Measurements from ENCODE around the gene LEP. TPM values are rescaled to one million over a fixed set of nuclear protein-coding genes. Genes with fewer than 3 reads are reported as not detected.

LEP gene
- total and polyA plus RNA-seq, 9 donors: 0.01 to 0.87 (median 0.15) TPM; not detected in 4

DNA sequence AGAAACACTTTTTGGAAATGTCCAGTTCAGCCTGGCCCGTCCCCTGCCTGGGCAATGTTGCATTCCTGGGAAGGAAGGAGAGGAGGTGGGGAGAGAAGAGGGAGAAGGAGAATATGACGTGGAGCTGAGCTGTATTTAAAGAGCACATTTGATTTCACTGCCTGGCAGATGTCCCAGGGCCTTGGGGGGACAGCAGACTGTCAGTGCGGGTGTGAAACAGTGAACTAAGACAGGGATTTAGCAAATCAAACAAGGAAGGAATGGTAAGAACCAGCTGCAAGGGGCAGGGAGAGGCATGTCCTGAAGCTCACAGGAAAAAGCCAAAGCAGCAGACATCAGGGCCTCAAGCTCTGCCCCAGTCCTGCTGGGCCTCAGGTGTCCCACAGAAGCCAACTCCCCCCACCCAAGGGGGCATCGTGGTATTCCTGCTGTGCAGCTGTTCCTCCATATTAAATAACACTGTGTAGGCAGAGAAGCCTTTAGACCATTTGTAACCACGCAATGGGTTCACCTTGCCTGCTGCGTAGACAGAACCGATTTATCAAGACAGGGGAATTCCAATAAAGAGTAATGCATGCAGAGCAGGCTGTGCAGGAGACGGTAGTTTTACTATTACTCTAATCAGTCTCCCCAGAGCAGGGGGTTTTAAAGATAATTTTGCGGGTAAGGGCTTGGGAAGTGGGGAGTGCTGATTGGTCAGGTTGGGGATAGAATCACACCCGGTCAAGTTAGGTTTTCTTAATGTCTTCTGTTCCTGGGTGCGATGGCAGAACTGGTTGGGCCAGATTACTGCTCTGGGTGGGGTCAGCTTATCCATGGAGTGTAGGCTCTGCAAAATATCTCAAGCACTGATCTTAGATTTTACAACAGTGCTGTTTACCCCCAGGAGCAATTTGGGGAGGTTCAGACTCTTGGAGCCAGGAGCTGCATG is 18.3 kb downstream of the LEP start:
- intact Hi-C loops (cut with DNase I): no loop called here
- no peak overlapping the region for H3K27ac ChIP-seq
- 72 to 76% (median 75%) methylated on average over 11 of the region's 11 CpGs for WGBS, 3 donors

DNA sequence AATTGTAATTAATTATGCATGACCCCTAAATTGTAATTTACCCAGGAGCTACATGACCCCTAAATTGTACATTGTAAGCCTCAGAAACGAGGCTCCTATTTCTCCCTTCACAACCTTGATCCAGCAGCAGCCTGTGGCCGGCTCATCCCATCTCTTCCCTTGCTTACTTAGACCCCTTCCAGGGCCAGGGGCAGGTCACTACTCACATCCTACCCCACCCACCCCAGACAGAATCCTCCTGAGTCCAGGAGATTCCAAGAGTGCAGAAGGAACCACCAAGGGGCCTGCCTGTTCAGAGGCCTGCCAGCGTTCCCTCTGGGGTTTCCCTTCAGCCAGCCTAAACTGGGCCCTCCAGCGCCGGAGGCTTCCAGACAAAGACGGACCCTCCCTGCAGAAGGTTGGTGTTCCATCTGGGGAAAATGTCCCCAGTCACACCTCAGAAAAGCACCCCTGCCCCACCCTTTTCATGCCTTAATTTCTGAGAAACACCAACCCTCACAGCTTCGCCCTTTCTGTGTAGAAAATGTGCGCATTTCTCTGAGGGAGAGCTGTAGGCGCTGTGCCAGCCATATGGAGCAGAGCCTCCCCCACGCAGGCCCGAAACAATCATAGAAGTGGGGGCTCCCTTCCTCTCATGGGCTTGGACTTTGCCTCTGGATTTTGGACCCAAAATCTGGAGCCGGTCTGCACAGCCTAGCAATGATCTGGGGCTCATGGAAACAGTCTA is 19.2 kb downstream of the LEP start:
- Histone ChIP-seq H3K27me3 (no peaks in the 10 kb centered on the region), H3K4me1 (ENCODE audit: insufficient read depth) (no peaks in the 10 kb centered on the region), H3K9me3 (no peaks in the 10 kb centered on the region), H3K36me3 (no peaks in the 10 kb centered on the region), H3K4me3 (no peak overlapping the region), H3K27ac (no peak overlapping the region)
- intact Hi-C loops (cut with DNase I): no loop called here
- TF ChIP-seq POLR2A (IDR thresholded peaks at IDR 0.05) (no peak), EP300 (IDR thresholded peaks at IDR 0.05) (no peak)
- TF ChIP-seq, protein P1, sequence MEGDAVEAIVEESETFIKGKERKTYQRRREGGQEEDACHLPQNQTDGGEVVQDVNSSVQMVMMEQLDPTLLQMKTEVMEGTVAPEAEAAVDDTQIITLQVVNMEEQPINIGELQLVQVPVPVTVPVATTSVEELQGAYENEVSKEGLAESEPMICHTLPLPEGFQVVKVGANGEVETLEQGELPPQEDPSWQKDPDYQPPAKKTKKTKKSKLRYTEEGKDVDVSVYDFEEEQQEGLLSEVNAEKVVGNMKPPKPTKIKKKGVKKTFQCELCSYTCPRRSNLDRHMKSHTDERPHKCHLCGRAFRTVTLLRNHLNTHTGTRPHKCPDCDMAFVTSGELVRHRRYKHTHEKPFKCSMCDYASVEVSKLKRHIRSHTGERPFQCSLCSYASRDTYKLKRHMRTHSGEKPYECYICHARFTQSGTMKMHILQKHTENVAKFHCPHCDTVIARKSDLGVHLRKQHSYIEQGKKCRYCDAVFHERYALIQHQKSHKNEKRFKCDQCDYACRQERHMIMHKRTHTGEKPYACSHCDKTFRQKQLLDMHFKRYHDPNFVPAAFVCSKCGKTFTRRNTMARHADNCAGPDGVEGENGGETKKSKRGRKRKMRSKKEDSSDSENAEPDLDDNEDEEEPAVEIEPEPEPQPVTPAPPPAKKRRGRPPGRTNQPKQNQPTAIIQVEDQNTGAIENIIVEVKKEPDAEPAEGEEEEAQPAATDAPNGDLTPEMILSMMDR (IDR thresholded peaks at IDR 0.05): no peak
- DNase-seq: no peak
- WGBS, 3 donors: 75 to 85% (median 79%) methylated on average over 12 of the region's 12 CpGs

More for the DNA sequence above, 18.3 kb downstream of the LEP start:
- Histone ChIP-seq H3K9me3 (no peaks in the 10 kb centered on the region), H3K36me3 (no peaks in the 10 kb centered on the region), H3K27me3 (no peaks in the 10 kb centered on the region), H3K4me1 (ENCODE audit: insufficient read depth) (no peaks in the 10 kb centered on the region), H3K4me3 (no peak overlapping the region)
- TF ChIP-seq, protein P1 (IDR thresholded peaks at IDR 0.05): no peak
- TF ChIP-seq EP300 (IDR thresholded peaks at IDR 0.05): no peak
- no peak for TF ChIP-seq POLR2A (IDR thresholded peaks at IDR 0.05)
- DNase-seq: no peak

DNA sequence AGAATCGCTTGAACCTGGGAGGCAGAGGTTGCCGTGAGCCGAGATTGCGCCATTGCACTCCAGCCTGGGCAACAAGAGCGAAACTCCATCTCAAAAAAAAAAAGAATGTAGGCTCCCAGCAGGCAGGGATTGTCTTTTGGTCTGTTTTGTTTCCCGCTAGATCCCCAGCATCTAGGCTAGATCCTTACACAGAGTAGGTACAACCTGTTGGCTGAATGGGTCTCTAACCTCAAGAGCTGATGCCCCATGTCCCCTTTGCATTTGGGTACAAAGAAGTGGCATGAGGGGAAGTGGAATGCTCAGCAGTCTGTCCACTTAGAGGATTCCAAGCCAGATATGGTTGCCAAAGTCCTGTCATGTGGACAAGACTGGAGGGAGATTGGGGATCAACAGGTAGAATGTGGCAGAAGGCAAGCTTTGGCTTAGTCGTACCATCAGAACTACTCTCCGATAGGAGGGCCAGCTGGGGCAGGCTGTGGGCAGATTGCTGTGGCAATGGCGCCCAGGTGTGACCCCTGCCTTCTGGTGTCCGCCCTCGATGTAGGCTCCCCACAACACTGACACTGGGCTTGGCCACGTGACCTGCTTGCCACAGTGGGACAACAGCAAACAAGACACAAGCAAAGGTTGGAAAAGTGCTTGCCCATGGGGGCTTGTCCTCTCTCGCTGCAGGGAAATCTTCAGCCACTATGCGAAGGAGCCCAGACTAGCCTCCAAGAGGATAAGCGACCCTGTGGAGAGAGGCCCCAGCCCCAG is 21.4 kb downstream of the LEP start:
- DNase-seq: no peak
- TF ChIP-seq POLR2A (IDR thresholded peaks at IDR 0.05): no peak
- WGBS, 3 donors: 95 to 98% (median 97%) methylated on average over 15 of the region's 15 CpGs
- Histone ChIP-seq H3K9me3 (no peaks in the 10 kb centered on the region), H3K27ac (no peak overlapping the region), H3K4me3 (no peak overlapping the region), H3K36me3 (no peaks in the 10 kb centered on the region), H3K4me1 (ENCODE audit: insufficient read depth) (peaks cover 6% of the 10 kb centered on the region), H3K27me3 (no peaks in the 10 kb centered on the region)
- intact Hi-C loops (cut with DNase I): no loop called here

DNA sequence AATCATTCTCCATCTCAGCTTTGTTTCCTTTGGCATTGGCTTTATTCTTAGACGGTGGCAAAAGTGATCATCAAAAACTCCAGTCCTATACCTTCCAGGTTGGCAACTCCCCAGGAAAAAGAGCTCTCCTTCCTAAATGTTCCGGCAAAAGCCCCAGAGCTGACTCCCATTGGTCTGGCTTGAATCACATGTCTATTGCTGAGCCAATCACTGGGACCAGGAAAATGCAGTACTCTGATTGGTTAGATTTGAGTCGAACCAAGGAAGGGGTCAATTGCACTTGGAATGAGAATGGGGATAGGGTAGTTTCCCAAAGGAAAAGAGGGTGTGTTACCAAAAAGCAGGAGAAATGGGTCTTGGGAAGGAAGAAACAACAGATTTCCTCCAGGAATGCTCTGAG is 22.3 kb downstream of the LEP start:
- Histone ChIP-seq H3K9me3 (no peaks in the 10 kb centered on the region), H3K4me1 (ENCODE audit: insufficient read depth) (peaks cover 6% of the 10 kb centered on the region), H3K27ac (no peak overlapping the region), H3K27me3 (no peaks in the 10 kb centered on the region), H3K4me3 (no peak overlapping the region), H3K36me3 (no peaks in the 10 kb centered on the region)
- WGBS, 3 donors: 74 to 79% (median 78%) methylated on average over 3 of the region's 3 CpGs
- intact Hi-C loops (cut with DNase I): no loop called here
- no peak for DNase-seq
- TF ChIP-seq POLR2A (IDR thresholded peaks at IDR 0.05) (no peak), EP300 (IDR thresholded peaks at IDR 0.05) (no peak)

DNA sequence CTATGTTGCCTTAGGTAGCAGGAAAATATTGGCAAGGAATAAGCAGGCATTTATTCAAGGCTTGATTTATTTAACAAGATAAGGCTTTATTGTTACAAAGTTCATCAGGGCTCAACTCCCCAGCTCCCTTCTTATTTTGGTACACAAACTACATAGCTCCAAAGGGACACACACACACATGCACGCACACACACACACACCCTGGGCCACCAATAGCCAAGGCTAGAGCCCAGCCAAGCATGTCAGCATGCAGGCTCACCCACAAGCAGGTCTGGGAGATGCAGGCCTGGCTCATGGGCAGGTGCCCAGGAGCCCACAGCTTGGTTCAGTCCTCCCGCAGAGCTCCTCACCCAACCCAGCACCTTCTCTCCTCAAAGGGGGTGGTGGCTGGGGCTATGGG is 23.4 kb downstream of the LEP start:
- no peak overlapping the region for H3K4me3 ChIP-seq
- H3K27me3 ChIP-seq: no peaks in the 10 kb centered on the region
- H3K9me3 ChIP-seq: no peaks in the 10 kb centered on the region
- DNase-seq: no peak
- WGBS, 3 donors: 80 to 86% (median 81%) methylated on average over 2 of the region's 2 CpGs
- no peak overlapping the region for H3K27ac ChIP-seq
- intact Hi-C loops (cut with DNase I): no loop called here
- peaks cover 6% of the 10 kb centered on the region for H3K4me1 ChIP-seq (ENCODE audit: insufficient read depth)
- no peaks in the 10 kb centered on the region for H3K36me3 ChIP-seq
- TF ChIP-seq, protein P1 (IDR thresholded peaks at IDR 0.05): no peak
- TF ChIP-seq POLR2A (IDR thresholded peaks at IDR 0.05): no peak
- TF ChIP-seq EP300 (IDR thresholded peaks at IDR 0.05): no peak
